Fibroblast of gingiva (primary cell): ENCODE results near the gene KIDINS220.
"Not testable (repeated sequence)": the region's sequence is repeated elsewhere in the genome, so short reads cannot be mapped to it uniquely, and the experiment has no call there.

Experiments used
- DNase-seq: peaks from one replicate; pipeline ENCODE4 v3.0.0-alpha.2; 2011; ENCODE audit warnings: low read depth

The KIDINS220 gene

GRCh38 chr2:8754106-8754776, 83.2 kb downstream of the KIDINS220 start:
- peak; percentile 52 for DNase-seq

GRCh38 chr2:8753609-8754008, 83.8 kb downstream of the KIDINS220 start:
- no peak for DNase-seq

- DNase-seq, result no peak
Observed at GRCh38 chr2:8752385-8752784, 85.0 kb downstream of the KIDINS220 start.

GRCh38 chr2:8750221-8750620, 87.2 kb downstream of the KIDINS220 start:
- DNase-seq, result no peak

- no peak for DNase-seq
Observed at GRCh38 chr2:8743261-8743660, 94.2 kb downstream of the KIDINS220 start.

- DNase-seq, result no peak
Observed at GRCh38 chr2:8740136-8740535, 97.3 kb downstream of the KIDINS220 start.

- peak; percentile 12 for DNase-seq
Observed at GRCh38 chr2:8737571-8738175, 99.7 kb downstream of the KIDINS220 start.

GRCh38 chr2:8732601-8733000, 104.8 kb downstream of the KIDINS220 start:
- no peak for DNase-seq

- peak; percentile 19 for DNase-seq
Observed at GRCh38 chr2:8729939-8730338, 107.5 kb downstream of the KIDINS220 start.

GRCh38 chr2:8729101-8729500, 108.3 kb downstream of the KIDINS220 start:
- DNase-seq, result not testable (repeated sequence)

GRCh38 chr2:8728305-8729015, 109.0 kb downstream of the KIDINS220 start:
- no peak for DNase-seq

GRCh38 chr2:8725838-8726237, 111.6 kb downstream of the KIDINS220 start:
- DNase-seq, result no peak

GRCh38 chr2:8722986-8723385, 114.4 kb downstream of the KIDINS220 start:
- no peak for DNase-seq

GRCh38 chr2:8721410-8721809, 116.0 kb downstream of the KIDINS220 start:
- DNase-seq, result no peak

- no peak for DNase-seq
Observed at GRCh38 chr2:8720741-8721140, 116.7 kb downstream of the KIDINS220 start.

GRCh38 chr2:8719528-8719927, 117.9 kb downstream of the KIDINS220 start:
- peak; percentile 67 for DNase-seq

- no peak for DNase-seq
Observed at GRCh38 chr2:8714971-8715370, 122.4 kb downstream of the KIDINS220 start.

- DNase-seq, result no peak
Observed at GRCh38 chr2:8714283-8714682, 123.1 kb downstream of the KIDINS220 start.

- no peak for DNase-seq
Observed at GRCh38 chr2:8710951-8711350, 126.5 kb downstream of the KIDINS220 start.

- DNase-seq, result no peak
Observed at GRCh38 chr2:8709611-8710010, 127.8 kb downstream of the KIDINS220 start.

GRCh38 chr2:8704906-8705305, 132.5 kb downstream of the KIDINS220 start:
- DNase-seq, result no peak

GRCh38 chr2:8701681-8702379, 135.6 kb downstream of the KIDINS220 start:
- DNase-seq, result no peak

- DNase-seq, result no peak
Observed at GRCh38 chr2:8699839-8700238, 137.6 kb downstream of the KIDINS220 start.
